Chondrocyte (in vitro differentiated cells): Measurements from ENCODE around the gene SOX6. TPM values are rescaled to one million over a fixed set of nuclear protein-coding genes. Genes with fewer than 3 reads are reported as not detected.

Experiments used
- DNase-seq: peaks from one replicate; pipeline ENCODE4 v3.0.0; 2021; ENCODE audit warnings: mixed read lengths, low spot score
- H3K27ac Mint-ChIP-seq: one replicate; pipeline ENCODE4 v1.8.0; 2021; ENCODE audit warnings: mild to moderate bottlenecking, moderate library complexity, mixed read lengths; ENCODE audit not compliant: unreplicated experiment
- H3K27me3 Mint-ChIP-seq: 2 replicates; pipeline ENCODE4 v1.8.0; 2021; ENCODE audit warnings: low read depth, mixed read lengths
- H3K36me3 Mint-ChIP-seq: 2 replicates; pipeline ENCODE4 v1.8.0; 2021; ENCODE audit warnings: low read depth, mixed read lengths
- H3K4me1 Mint-ChIP-seq: 2 replicates; pipeline ENCODE4 v1.8.0; 2021; ENCODE audit warnings: low read depth, mild to moderate bottlenecking, mixed read lengths
- H3K4me3 Mint-ChIP-seq: one replicate; pipeline ENCODE4 v1.8.0; 2021; ENCODE audit warnings: mild to moderate bottlenecking, moderate library complexity, mixed read lengths; ENCODE audit not compliant: unreplicated experiment
- H3K9me3 Mint-ChIP-seq: 2 replicates; pipeline ENCODE4 v1.8.0; 2021; ENCODE audit warnings: low read depth, mixed read lengths
- CTCF ChIP-seq: fragments of 200-600 bp; sonication (generic); IDR thresholded peaks from 2 replicates; pipeline ENCODE4 v1.5.0; 2021; ENCODE audit warnings: antibody characterized with exemption, mild to moderate bottlenecking, moderate library complexity
- total RNA-seq: library from RNA; stranded (reverse); gene quantifications from 3 replicates; pipeline ENCODE4 v1.2.1, GENCODE V29; 2021

The SOX6 gene
- total RNA-seq, 1 donor from 2014 or later, result 29.9 TPM

- Mint-ChIP-seq H3K9me3 (no peaks in the 10 kb centered on the region), H3K36me3 (no peaks in the 10 kb centered on the region), H3K27ac (no peak overlapping the region), H3K4me3 (no peak overlapping the region), H3K27me3 (no peaks in the 10 kb centered on the region), H3K4me1 (peaks cover 27% of the 10 kb centered on the region)
- no peak for DNase-seq
- no peak for TF ChIP-seq CTCF
These were observed 241.9 kb downstream of the SOX6 start for GRCh38 chr11:16114431-16114830.

GRCh38 chr11:16111690-16112089 lies 244.7 kb downstream of the SOX6 start:
- no peak overlapping the region for H3K27ac Mint-ChIP-seq
- no peak for TF ChIP-seq CTCF
- H3K9me3 Mint-ChIP-seq, result peaks cover 3% of the 10 kb centered on the region
- H3K36me3 Mint-ChIP-seq, result no peaks in the 10 kb centered on the region
- peaks cover 27% of the 10 kb centered on the region for H3K4me1 Mint-ChIP-seq
- H3K27me3 Mint-ChIP-seq, result no peaks in the 10 kb centered on the region
- no peak overlapping the region for H3K4me3 Mint-ChIP-seq
- DNase-seq, result no peak

DNA sequence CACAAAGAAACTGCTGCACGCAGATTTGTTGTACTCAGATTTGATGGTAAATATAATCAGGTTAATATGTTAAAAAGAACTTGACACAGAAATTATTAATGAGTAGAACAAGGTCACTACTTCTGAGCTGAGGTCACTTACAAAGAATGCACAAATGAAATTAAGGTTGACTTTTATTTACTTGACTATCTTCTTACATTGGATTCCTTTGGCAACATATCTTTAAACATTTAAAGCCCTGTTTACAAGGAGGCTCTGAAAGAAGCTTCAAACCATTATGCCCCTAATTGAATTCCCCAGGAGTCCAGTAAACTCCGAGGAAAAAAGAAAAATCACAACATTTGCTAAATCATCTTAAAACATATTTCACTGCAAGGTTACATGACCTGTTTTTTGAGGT lies 245.5 kb downstream of the SOX6 start:
- no peak for TF ChIP-seq CTCF
- H3K27ac Mint-ChIP-seq, result no peak overlapping the region
- peaks cover 1% of the 10 kb centered on the region for H3K36me3 Mint-ChIP-seq
- H3K27me3 Mint-ChIP-seq, result no peaks in the 10 kb centered on the region
- peaks cover 27% of the 10 kb centered on the region for H3K4me1 Mint-ChIP-seq
- DNase-seq, result no peak
- no peak overlapping the region for H3K4me3 Mint-ChIP-seq
- H3K9me3 Mint-ChIP-seq, result peaks cover 9% of the 10 kb centered on the region

GRCh38 chr11:16099343-16099900 lies 256.9 kb downstream of the SOX6 start:
- H3K9me3 Mint-ChIP-seq, result peaks cover 13% of the 10 kb centered on the region
- H3K4me1 Mint-ChIP-seq, result peaks cover 56% of the 10 kb centered on the region
- no peaks in the 10 kb centered on the region for H3K27me3 Mint-ChIP-seq
- no peak for TF ChIP-seq CTCF
- peaks cover 4% of the 10 kb centered on the region for H3K36me3 Mint-ChIP-seq
- H3K4me3 Mint-ChIP-seq, result peak overlapping the region; percentile 11
- DNase-seq, result no peak
- peak overlapping the region; percentile 47 for H3K27ac Mint-ChIP-seq

DNA sequence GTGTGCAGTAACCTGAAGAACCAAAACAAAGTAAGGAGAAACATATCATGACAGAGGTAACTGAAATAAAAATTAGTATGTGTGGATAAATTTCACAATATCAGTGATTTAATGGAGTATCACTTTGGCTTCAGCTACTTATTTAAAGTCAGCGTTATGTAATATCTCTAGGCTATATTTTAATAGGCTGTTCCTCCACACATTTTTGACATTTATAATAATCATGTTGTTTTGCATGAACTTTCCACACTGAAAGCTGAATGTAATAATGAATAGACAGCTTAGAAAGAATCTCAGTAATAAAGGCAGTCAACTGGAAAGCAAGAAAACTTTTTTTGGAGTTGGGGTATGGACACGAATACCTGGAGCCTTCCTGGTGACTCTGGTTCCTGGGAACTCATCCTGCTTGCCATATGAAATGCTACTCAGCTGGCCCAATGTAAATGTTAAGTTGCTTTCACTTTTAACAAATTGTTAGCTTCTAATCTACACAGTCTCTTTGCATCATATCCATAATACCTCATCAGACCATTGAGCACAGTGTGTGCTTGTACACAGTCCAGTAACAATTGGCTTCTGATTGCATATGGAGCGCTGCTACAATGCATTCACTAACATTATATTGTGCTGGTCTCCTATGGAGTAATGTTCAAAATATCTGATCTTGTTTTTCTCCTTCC lies 257.7 kb downstream of the SOX6 start:
- no peak for DNase-seq
- TF ChIP-seq CTCF, result no peak
- H3K36me3 Mint-ChIP-seq, result peaks cover 4% of the 10 kb centered on the region
- H3K27me3 Mint-ChIP-seq, result no peaks in the 10 kb centered on the region
- no peak overlapping the region for H3K4me3 Mint-ChIP-seq
- H3K9me3 Mint-ChIP-seq, result peaks cover 13% of the 10 kb centered on the region
- peak overlapping the region; percentile 47 for H3K27ac Mint-ChIP-seq
- H3K4me1 Mint-ChIP-seq, result peaks cover 62% of the 10 kb centered on the region
